Suppressor macrophage treated with lipopolysaccharide for 4 hours (primary cell): ENCODE results near the gene LYAR.
"Not testable (repeated sequence)": the region's sequence is repeated elsewhere in the genome, so short reads cannot be mapped to it uniquely, and the experiment has no call there.

Experiments used
- DNase-seq: peaks from one replicate; pipeline ENCODE4 v3.0.0-alpha.2; 2020

The LYAR gene

GRCh38 chr4:4259484-4260100 is 30.4 kb downstream of the LYAR start:
- no peak for DNase-seq

GRCh38 chr4:4257705-4258104 is 32.2 kb downstream of the LYAR start:
- DNase-seq = not testable (repeated sequence)

- DNase-seq = no peak
Observed at GRCh38 chr4:4256799-4257198, 33.2 kb downstream of the LYAR start.

- no peak for DNase-seq
Observed at GRCh38 chr4:4254666-4255065, 35.3 kb downstream of the LYAR start.

- DNase-seq = no peak
Observed at GRCh38 chr4:4254199-4254598, 35.8 kb downstream of the LYAR start.

- DNase-seq = no peak
Observed at GRCh38 chr4:4249866-4250265, 40.1 kb downstream of the LYAR start.

GRCh38 chr4:4249342-4249741 is 40.6 kb downstream of the LYAR start:
- DNase-seq = not testable (repeated sequence)

GRCh38 chr4:4248885-4249203 is 41.1 kb downstream of the LYAR start:
- no peak for DNase-seq

- peak; percentile 96 for DNase-seq
Observed at GRCh38 chr4:4248029-4248884, 41.7 kb downstream of the LYAR start, which contains the start of gene TMEM128. Gene TMEM128, minus strand, starts transcription at chr4:4248223. Its CDS starts 21 bp downstream, at chr4:4248202.

- DNase-seq = peak; percentile 19
Observed at GRCh38 chr4:4247696-4248028, 42.3 kb downstream of the LYAR start.

GRCh38 chr4:4245172-4245571 is 44.8 kb downstream of the LYAR start:
- DNase-seq = no peak

- not testable (repeated sequence) for DNase-seq
Observed at GRCh38 chr4:4239551-4239950, 50.4 kb downstream of the LYAR start.

GRCh38 chr4:4233610-4234009 is 56.3 kb downstream of the LYAR start:
- no peak for DNase-seq

GRCh38 chr4:4228356-4228668 is 61.6 kb downstream of the LYAR start:
- no peak for DNase-seq

GRCh38 chr4:4227510-4228355 is 62.2 kb downstream of the LYAR start:
- no peak for DNase-seq

GRCh38 chr4:4226606-4227438 is 63.1 kb downstream of the LYAR start, which contains the start of gene OTOP1:
Gene OTOP1, minus strand, starts transcription at chr4:4226929. Its CDS starts 65 bp downstream, at chr4:4226864.
- no peak for DNase-seq

- DNase-seq = no peak
Observed at GRCh38 chr4:4225915-4226605, 63.9 kb downstream of the LYAR start.
